Left renal pelvis (tissue), 4 donors: ENCODE measurements around the gene TFG. TPM values are rescaled to one million over a fixed set of nuclear protein-coding genes. Genes with fewer than 3 reads are reported as not detected.

ENCODE experiments used
- DNase-seq, 4 donors: peaks; one replicate each; pipeline ENCODE4 v3.0.0-alpha.2; 2013; ENCODE audit warnings: low read depth in 4 of 4, low spot score in 3 of 4
- polyA plus RNA-seq, 4 donors: library from polyadenylated mRNA; unstranded; fragments of 120-200 nt; gene quantifications; one replicate each; pipeline ENCODE4 v1.2.1, GENCODE V29; 2013; ENCODE audit not compliant: insufficient read length in 4 of 4

The TFG gene
- polyA plus RNA-seq, 4 donors, result 118 to 161 (median 145) TPM

- no peak for DNase-seq
Observed at GRCh38 chr3:100753846-100754245, 44.6 kb downstream of the TFG start.

- DNase-seq, result no peak
Observed at GRCh38 chr3:100754563-100755334, 45.5 kb downstream of the TFG start.

- no peak for DNase-seq
Observed at GRCh38 chr3:100756441-100756840, 47.1 kb downstream of the TFG start.

GRCh38 chr3:100759159-100759558 is 49.9 kb downstream of the TFG start:
- no peak for DNase-seq

- DNase-seq, result no peak
Observed at GRCh38 chr3:100759950-100760349, 50.7 kb downstream of the TFG start.

GRCh38 chr3:100760377-100760776 is 51.1 kb downstream of the TFG start:
- DNase-seq, result no peak

GRCh38 chr3:100761211-100761942 is 52.1 kb downstream of the TFG start:
- no peak for DNase-seq

- no peak for DNase-seq
Observed at GRCh38 chr3:100761951-100762350, 52.7 kb downstream of the TFG start.

GRCh38 chr3:100765437-100765975 is 56.2 kb downstream of the TFG start:
- no peak for DNase-seq

- no peak for DNase-seq
Observed at GRCh38 chr3:100766069-100766468, 56.8 kb downstream of the TFG start.

GRCh38 chr3:100769693-100770092 is 60.4 kb downstream of the TFG start:
- no peak for DNase-seq

GRCh38 chr3:100775226-100775625 is 65.9 kb downstream of the TFG start:
- no peak for DNase-seq

GRCh38 chr3:100775669-100776068 is 66.4 kb downstream of the TFG start:
- no peak for DNase-seq

- no peak for DNase-seq
Observed at GRCh38 chr3:100776097-100776729, 66.9 kb downstream of the TFG start.

GRCh38 chr3:100776746-100777145 is 67.5 kb downstream of the TFG start:
- DNase-seq, result no peak

- DNase-seq, result no peak
Observed at GRCh38 chr3:100777271-100777670, 68.0 kb downstream of the TFG start.

GRCh38 chr3:100779480-100779879 is 70.2 kb downstream of the TFG start:
- no peak for DNase-seq

GRCh38 chr3:100780071-100780622 is 70.9 kb downstream of the TFG start:
- DNase-seq, result no peak

- DNase-seq, result no peak
Observed at GRCh38 chr3:100781301-100781700, 72.0 kb downstream of the TFG start.

- no peak for DNase-seq
Observed at GRCh38 chr3:100782348-100782747, 73.1 kb downstream of the TFG start.

GRCh38 chr3:100782906-100783305 is 73.6 kb downstream of the TFG start:
- peak in 1 of 4 donors; percentile 14 for DNase-seq
